HG03025 (cell line): ENCODE measurements around the gene CHN1.

Source experiments
- ATAC-seq: cut with Tn5 transposase; IDR thresholded peaks from one replicate; pipeline ENCODE4 v1.9.1; 2021; ENCODE audit warnings: mild to moderate bottlenecking, moderate library complexity; ENCODE audit not compliant: unreplicated experiment, low FRiP score

CHN1 gene

DNA sequence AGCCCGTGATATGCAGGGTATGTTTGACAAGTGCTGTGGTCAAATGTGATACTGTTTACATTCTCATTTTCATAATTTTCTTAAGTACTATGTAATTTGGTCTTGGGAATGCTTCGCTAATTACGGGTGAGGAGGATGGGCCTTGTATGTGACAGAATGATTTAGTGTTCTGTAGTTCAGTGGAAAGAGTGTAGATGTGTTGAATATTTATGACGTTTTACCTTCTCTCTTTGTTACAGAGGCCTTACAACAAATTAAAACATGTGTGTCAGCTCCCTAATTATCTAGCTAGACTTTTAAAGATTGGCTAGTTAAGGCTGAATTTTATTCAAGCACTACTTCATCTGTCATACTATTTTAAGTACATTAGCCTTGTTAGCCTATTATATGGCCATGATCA is 230.3 kb downstream of the CHN1 start:
- ATAC-seq = no peak

GRCh38 chr2:174773215-174773614 is 232.0 kb downstream of the CHN1 start:
- no peak for ATAC-seq

DNA sequence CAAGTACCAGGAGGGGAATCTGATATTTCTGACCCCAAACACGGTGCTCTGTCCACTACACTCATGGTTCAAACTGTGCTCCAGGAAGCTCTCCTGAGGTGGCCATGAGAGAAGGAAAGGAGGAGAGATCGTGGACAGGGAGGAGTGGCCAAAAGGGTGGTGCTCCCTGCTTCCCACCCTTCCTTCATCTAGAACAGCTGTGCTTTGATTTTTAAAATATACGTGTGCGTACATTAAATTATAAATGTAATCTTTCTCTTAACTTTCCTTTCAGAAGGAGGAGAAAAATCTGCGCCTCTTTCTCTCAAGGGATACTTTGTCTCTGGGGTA is 232.7 kb downstream of the CHN1 start:
- no peak for ATAC-seq

DNA sequence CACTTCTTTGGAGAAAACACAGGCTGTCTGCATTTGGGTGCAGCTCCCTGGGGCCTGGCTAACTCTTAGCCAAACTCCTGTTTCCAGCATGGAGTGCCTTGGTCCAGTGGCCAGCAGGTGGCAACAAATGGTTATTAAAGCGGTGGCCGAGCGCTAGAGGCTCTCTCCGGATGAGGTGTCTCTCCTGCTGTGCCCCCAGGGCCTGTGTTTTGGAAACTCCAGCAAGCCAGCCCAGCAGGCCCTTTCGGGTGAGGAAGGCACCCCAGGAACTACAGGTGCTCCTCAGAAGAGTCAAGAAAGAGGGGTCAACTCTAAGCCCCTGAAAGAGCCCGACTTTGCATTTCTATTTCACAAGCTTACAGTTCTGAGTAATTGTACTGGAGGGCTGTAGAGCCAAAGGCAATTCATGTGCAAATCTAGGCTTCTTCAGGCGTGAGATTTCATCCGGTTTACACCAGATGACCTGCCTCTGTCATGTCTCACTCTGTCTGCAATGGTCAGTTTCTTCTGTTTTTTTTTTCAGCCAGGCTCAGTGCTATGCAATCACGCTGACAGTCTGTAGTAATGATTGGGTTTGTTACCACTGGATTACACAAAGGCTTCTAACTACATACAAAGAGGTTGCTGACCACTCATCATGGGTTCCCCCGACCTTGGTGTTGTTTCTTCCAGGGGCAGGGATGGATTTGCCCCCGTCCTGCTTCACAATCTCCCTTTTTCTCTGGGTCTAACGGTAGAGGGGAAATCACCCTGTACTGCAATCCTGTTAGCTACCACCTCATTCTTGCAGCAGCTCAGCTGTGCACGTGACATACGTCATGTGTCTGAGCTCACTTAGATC is 233.3 kb downstream of the CHN1 start:
- ATAC-seq = peak; percentile 64

DNA sequence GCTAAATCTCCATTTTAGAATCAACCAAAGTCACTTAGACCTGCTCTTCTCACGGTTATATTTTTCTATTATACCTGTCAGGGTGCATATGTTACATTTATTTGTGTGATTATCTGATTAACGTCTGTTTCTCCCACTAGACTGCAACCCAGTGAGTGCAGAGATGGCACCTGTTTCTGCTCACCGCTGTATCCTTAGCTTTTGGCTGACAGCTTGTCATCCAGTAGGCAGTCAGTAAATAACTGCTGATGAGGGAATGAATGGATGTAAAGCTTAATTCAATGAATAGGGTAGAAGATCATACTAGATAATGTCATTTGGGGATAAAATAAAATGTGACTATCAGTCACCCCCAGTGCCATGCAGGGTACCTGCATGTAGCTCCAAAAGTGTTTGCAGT is 234.0 kb downstream of the CHN1 start:
- ATAC-seq = no peak

DNA sequence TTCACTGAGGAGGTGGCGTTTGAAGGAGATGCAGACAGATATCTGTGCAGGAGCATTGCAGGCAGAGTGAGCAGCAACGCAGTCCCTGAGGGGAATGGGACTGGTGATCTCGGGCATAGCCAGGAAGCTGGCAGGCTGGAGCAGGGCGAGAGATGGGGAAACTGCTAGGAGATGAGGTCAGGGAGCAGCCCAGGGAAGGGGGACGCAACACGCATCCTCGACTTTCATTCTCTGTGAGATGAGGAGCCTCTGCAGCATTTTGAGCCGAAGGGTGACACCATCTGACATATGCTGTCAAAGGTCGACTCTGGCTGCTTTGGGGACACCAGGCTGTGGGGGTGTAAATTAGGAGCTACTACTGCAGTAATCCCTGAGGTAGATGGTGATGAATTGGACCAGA is 236.6 kb downstream of the CHN1 start:
- no peak for ATAC-seq

DNA sequence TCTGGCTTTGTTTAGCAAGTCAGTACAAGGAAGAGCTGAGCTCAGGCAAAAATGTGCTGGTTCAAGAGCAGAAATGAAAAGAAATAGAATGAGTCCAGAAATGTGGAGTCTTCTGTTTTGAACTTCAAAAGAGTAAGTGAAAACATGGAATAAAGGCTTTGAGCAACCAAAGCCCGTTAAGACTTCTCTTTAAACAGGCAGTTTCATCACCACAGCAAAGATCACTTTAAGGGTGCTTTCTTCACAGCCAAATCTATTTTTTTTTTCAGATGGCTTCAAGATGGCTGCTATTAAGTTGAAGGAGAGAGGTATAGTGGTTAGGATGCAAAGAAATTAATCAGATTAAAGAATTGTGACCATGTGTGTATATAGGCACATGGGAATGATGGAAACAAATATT is 238.9 kb downstream of the CHN1 start:
- ATAC-seq = no peak

DNA sequence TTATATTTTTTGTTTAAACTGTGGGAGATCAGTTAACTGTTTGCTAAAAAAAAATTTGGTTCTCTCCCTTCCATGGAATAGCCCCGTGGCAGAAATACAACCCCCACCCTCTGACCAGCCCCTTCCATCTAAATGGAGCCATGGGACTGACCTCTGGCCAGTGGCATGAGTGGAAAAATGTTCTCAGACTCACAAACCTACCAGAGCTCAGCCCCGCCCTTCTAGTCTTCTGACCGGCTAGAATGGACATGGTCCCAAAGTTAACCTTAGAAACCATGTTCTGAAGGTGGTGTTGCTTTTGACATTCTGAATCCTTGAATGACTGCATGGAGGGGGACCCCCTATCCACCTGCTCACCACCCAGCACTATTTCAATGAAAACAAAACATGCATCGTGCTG is 239.6 kb downstream of the CHN1 start:
- no peak for ATAC-seq

DNA sequence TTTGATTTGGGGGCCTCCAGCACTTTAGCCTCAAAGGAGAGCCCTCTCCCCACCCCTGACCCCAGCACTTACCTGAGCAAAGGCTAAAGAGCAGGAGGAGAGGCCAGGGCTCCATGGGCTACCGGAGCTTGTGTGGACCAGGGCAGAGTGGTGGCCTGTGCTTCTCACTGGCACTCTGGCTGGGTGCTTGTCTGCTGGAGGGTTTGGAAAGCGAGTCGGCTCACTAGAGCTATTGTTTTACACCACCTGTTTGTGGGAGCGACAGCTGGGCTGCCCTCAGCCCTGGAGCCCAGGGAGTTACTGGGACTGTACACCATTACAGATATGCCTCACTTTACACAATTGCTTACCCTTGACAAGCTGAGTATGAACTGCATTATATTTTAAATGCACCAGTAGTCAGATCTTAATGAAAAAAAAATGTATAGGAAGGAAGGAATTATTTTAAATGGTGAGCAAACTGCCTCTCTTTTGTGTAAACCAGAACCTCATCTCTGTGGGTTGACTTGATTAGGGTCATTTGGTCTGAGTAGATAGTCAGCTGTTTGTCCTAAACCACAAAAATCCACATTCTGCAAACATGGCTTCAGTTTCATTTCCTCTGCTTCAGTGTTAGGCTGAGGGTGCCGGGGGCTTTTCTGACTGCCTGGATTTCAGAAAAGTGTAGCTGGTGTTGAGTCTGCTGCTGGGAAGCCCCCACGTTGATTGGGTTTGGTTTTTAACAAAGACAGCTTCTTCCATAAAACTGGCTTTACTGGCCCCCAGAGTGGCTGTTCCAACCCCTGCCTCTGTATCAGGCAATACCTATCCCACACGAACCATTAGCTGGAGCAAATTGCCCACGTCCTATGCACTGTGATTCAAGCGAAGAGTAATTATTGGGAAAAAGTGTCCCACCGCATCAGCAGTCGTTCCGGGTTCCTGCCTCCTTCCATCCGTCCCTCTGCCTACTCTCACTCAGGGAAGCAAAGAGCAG is 240.6 kb downstream of the CHN1 start, which contains the start of gene CHRNA1:
Gene CHRNA1, minus strand, starts transcription at position 193 of the 976 bp plus-strand sequence. Its CDS starts 78 bp downstream, at position 115.
- ATAC-seq = no peak

GRCh38 chr2:174763780-174764179 is 241.4 kb downstream of the CHN1 start:
- no peak for ATAC-seq

- ATAC-seq = no peak
Measured at GRCh38 chr2:174762464-174762863, 242.7 kb downstream of the CHN1 start.

- ATAC-seq = no peak
Measured at GRCh38 chr2:174761837-174762236, 243.3 kb downstream of the CHN1 start.

GRCh38 chr2:174760845-174761473 is 244.2 kb downstream of the CHN1 start:
- no peak for ATAC-seq

DNA sequence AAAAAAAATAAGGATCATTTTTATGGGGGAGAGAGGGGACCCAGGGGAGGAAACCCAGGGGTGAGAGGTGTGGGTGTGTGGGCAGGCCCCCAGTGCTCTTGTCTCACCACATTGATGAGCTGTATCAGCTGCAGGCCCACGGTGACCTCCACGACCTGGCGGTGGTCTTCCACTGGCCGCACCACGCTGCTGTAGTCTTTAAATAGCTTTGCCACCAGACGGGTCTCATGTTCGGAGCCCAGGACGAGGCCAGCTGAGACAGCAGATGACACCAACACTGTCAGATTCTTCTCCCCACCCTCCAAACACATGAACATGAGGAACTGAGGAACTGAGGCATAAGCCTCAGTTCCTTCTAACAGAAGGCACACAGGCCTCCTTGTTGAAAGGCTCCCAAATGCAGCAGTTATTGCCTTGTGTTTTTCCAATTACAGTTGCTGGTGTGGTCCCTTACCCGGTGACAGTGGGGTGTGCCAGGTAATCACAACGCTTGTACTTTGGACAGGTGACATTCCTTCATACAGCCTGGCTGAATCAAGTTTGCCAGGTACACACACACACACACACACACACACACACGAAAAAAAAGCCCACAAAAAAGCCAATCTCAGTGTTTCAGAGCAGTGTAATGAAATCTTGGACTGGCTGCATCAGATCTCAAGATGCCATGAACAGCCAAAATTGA is 245.7 kb downstream of the CHN1 start:
- no peak for ATAC-seq

- ATAC-seq = no peak
Measured at GRCh38 chr2:174756743-174757142, 248.4 kb downstream of the CHN1 start.

DNA sequence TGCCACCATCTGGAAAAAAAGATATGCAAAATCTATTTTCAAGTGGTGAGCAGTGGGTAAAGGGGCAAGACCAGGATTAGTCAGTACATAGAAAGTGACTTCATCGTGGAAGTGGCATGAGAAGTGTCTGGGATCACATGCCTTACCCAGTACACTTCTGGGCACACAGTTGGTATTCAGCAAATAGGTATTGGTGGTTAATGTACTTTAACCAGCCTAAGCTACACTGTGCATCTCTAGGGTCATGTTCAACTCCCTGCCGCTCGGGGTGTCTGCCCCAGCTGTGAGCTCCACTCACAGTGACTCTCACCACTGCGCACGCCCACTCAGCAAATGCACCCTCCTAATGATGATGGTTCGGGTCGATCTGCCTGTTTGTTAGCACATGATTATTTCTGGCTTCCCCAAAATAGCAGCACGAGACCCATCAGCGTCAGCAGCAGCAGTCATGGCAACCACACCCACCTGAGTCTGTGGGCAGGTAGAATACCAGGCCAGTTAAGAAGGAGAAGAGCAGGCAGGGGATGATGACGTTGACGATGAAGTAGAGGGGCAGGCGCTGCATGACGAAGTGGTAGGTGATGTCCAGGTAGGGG is 252.0 kb downstream of the CHN1 start:
- ATAC-seq = no peak

DNA sequence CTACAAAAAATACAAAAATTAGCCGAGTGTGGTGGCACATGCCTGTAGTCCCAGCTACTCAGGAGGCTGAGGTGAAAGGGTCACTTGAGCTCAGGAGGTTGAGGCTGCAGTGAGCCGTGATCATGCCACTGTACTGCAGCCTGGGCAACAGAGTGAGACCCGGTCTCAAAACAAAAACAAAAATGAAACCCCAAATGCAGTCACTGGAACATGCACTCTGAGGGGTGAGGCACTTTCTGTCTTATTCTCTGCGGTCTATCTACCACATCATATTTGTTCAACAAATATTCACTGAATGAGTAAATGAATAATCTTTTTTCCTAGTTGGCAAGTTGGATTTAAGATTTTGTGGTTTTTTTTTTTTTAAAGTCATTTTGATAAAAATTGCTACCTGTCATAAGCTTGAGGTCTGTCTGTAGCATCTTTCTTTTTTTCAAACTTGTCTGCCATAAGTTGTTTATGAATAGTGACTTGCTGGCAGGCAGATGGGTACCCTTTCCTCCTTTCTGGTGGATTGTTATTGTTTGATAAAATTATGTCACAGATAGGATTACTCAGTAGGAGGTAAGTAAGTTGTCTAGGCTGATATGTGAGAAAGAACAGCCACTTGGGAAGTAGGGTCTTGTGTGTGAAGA is 252.7 kb downstream of the CHN1 start:
- peak; percentile 78 for ATAC-seq

DNA sequence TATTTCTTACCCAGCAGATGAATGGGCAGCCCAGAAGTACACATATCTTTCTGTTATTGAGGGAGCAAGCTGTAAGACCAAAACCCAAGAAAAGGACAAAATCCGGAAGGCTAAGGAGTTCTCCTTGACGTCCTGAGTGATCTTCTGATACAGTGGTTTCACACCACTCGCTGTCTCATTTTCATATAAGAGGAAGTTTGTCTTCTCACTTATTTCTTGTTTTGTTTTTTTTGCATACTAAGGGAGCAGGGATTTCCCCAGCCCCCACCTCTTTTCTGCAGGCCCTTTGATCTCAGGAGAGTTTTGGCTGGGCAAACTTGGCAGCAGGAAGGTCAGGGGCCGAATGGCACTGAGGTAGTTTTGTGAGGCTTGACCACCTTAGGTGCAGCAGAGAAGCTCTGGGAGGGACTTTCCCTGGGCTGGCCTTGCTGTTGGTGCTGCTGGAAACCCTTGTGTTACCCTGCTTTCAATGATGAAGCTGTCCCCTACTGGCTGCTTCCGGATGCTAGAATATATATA is 254.2 kb downstream of the CHN1 start:
- peak; percentile 37 for ATAC-seq

DNA sequence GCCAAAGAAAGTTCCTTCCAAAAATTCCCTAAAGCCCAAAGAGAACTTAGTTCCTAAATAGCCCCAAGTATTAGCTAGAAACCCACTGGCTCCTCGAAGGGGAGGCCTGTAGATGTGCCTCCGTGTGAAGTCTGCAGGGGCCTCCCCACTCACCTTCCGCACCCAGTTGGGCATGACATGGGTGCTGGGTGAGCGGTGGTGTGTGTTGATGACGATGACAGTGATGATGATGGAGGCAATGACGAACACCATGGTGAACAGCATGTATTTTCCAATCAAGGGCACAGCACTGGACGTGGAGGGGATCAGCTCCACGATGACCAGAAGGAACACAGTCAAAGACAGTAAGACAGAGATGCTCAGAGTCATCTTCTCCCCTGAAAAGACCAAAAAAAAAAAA is 255.4 kb downstream of the CHN1 start:
- ATAC-seq = no peak
